Caco-2 (cell line): ENCODE data around the gene NXPH4. TPM values are rescaled to one million over a fixed set of nuclear protein-coding genes. Genes with fewer than 3 reads are reported as not detected.
A peak's percentile ranks its signal among the peaks of the same experiment; 100 is the strongest.

Source experiments
- BruUV-seq: library from RNA; stranded (reverse); fragments of 400-500 nt; replicated peaks from 2 replicates; lab custom pipeline; 2021; lab: Mats Ljungman, UMichigan
- CTCF ChIA-PET: fragments of 300-600 bp; sonication (Branson Sonifier 250); formaldehyde crosslinking; loops from one replicate; lab custom pipeline; 2022; ENCODE audit warnings: antibody characterized with exemption; lab: Charles Lee
- POLR2A ChIA-PET: fragments of 300-600 bp; sonication (Branson Sonifier 250); formaldehyde crosslinking; loops from one replicate; lab custom pipeline; 2022; ENCODE audit warnings: antibody characterized with exemption; lab: Charles Lee
- DNase-seq, 2 experiments: peaks; one replicate each; pipeline versions ENCODE4 v3.0.0 to v3.0.0-alpha.2; 2020 to 2022
- H3K27me3 ChIP-seq: replicated peaks from 2 replicates; pipeline ENCODE4 v1.6.0; 2011; ENCODE audit warnings: low read length; ENCODE audit not compliant: control insufficient read depth, insufficient read depth
- H3K36me3 ChIP-seq: 2 replicates; pipeline ENCODE4 v1.5.1; 2011; ENCODE audit warnings: low read length; ENCODE audit not compliant: control insufficient read depth, insufficient read depth
- H3K4me1 ChIP-seq: fragments of 250-450 bp; sonication (Bioruptor Pico); 2 replicates; pipeline ENCODE4 v1.5.1; 2020; ENCODE audit warnings: mild to moderate bottlenecking
- H3K4me3 ChIP-seq: 2 replicates; pipeline ENCODE4 v1.5.1; 2011; ENCODE audit warnings: low read depth, mild to moderate bottlenecking, control low read depth, low read length
- H3K9me3 ChIP-seq: fragments of 250-450 bp; sonication (Bioruptor Pico); 2 replicates; pipeline ENCODE4 v1.5.1; 2020; ENCODE audit warnings: mild to moderate bottlenecking, moderate library complexity
- H3K27ac Mint-ChIP-seq: one replicate; pipeline ENCODE4 v1.8.0; 2022; ENCODE audit warnings: mixed read lengths; ENCODE audit not compliant: unreplicated experiment
- H3K27me3 Mint-ChIP-seq: one replicate; pipeline ENCODE4 v1.8.0; 2022; ENCODE audit warnings: mixed read lengths; ENCODE audit not compliant: insufficient read depth, unreplicated experiment
- H3K36me3 Mint-ChIP-seq: one replicate; pipeline ENCODE4 v1.8.0; 2022; ENCODE audit warnings: mild to moderate bottlenecking, mixed read lengths; ENCODE audit not compliant: insufficient read depth, unreplicated experiment
- H3K4me1 Mint-ChIP-seq: one replicate; pipeline ENCODE4 v1.8.0; 2022; ENCODE audit warnings: low read depth, mixed read lengths; ENCODE audit not compliant: unreplicated experiment
- H3K4me3 Mint-ChIP-seq: one replicate; pipeline ENCODE4 v1.8.0; 2022; ENCODE audit warnings: mild to moderate bottlenecking, moderate library complexity, mixed read lengths; ENCODE audit not compliant: unreplicated experiment
- H3K9me3 Mint-ChIP-seq: one replicate; pipeline ENCODE4 v1.8.0; 2022; ENCODE audit warnings: mixed read lengths; ENCODE audit not compliant: unreplicated experiment
- CTCF ChIP-seq, 2 experiments: fragments of 200-600 bp in 1 of 2; IDR thresholded peaks; 1 replicate in 1 of 2; 2 replicates in 1 of 2; pipeline versions ENCODE4 v1.5.1 to v1.8.0; 2011 to 2022; ENCODE audit warnings: antibody characterized with exemption in 1 of 2, control low read depth in 1 of 2, inconsistent platforms in 1 of 2, low read depth in 1 of 2, low read length in 1 of 2, mild to moderate bottlenecking in 1 of 2, moderate library complexity in 1 of 2; ENCODE audit not compliant: insufficient read depth in 1 of 2, severe bottlenecking in 1 of 2, unreplicated experiment in 1 of 2
- intact Hi-C: fragments of 100-400 bp; cut with micrococcal nuclease; formaldehyde crosslinking; loops from one replicate; pipeline ENCODE4 v1.10.0; 2022; ENCODE audit not compliant: unreplicated experiment
- total RNA-seq: library from RNA; stranded (reverse); gene quantifications from 2 replicates; pipeline ENCODE4 v1.2.3, GENCODE V29; 2022

The NXPH4 gene
- total RNA-seq, 1 experiment from 2014 or later = 10.0 TPM

- no peaks in the 10 kb centered on the region for H3K9me3 Mint-ChIP-seq
- peaks cover 19% of the 10 kb centered on the region for H3K4me1 ChIP-seq
- H3K9me3 ChIP-seq = no peaks in the 10 kb centered on the region
- H3K27me3 ChIP-seq = peaks cover 9% of the 10 kb centered on the region
- H3K4me3 Mint-ChIP-seq = peak overlapping the region; percentile 74
- peaks cover 7% of the 10 kb centered on the region for H3K27me3 Mint-ChIP-seq
- H3K27ac Mint-ChIP-seq = peak overlapping the region; percentile 46
- DNase-seq = peak; percentile 84 to 91
- TF ChIP-seq CTCF (IDR thresholded peaks at IDR 0.05; ENCODE audit: insufficient read depth in 1 of 2, low read depth in 1 of 2, low read length in 1 of 2, severe bottlenecking in 1 of 2, unreplicated experiment in 1 of 2) = peak; percentile 74 to 84
- ChIA-PET CTCF (interaction anchor here (0.6 to 6.4 kb wide), 27 partner anchors 9 to 494 kb away, joined by 3 to 80 read pairs (median 5); partner anchors contain the start of genes INHBE, NXPH4 and SHMT2), POLR2A (interaction anchor here (0.6 to 1.8 kb wide), 2 partner anchors 13 to 210 kb away, joined by 6 to 16 read pairs; partner anchors contain the start of gene SHMT2)
- intact Hi-C loops = loop anchor here (1.0 kb wide), 1 partner anchor 29 kb away; no protein-coding TSS in a partner anchor
- BruUV-seq = no TSS peak
- peaks cover 37% of the 10 kb centered on the region for H3K36me3 Mint-ChIP-seq
- H3K4me3 ChIP-seq = peak overlapping the region; percentile 57
- peaks cover 32% of the 10 kb centered on the region for H3K4me1 Mint-ChIP-seq
- H3K36me3 ChIP-seq = no peaks in the 10 kb centered on the region
These were observed 26.3 kb downstream of the NXPH4 start for GRCh38 chr12:57242691-57243454.

- H3K4me1 ChIP-seq = peaks cover 19% of the 10 kb centered on the region
- peak overlapping the region; percentile 57 for H3K4me3 ChIP-seq
- BruUV-seq = no TSS peak
- ChIA-PET POLR2A (interaction anchor here (1.8 kb wide), 1 partner anchor 14 kb away, joined by 16 read pairs; the partner anchor contains the start of gene SHMT2), CTCF (interaction anchor here (0.6 to 6.4 kb wide), 24 partner anchors 8 to 493 kb away, joined by 3 to 80 read pairs (median 6); partner anchors contain the start of genes INHBE, NXPH4 and SHMT2)
- peak overlapping the region; percentile 50 for H3K27ac Mint-ChIP-seq
- peaks cover 9% of the 10 kb centered on the region for H3K27me3 ChIP-seq
- H3K4me3 Mint-ChIP-seq = peak overlapping the region; percentile 74
- no peaks in the 10 kb centered on the region for H3K36me3 ChIP-seq
- H3K4me1 Mint-ChIP-seq = peaks cover 28% of the 10 kb centered on the region
- H3K36me3 Mint-ChIP-seq = peaks cover 28% of the 10 kb centered on the region
- H3K27me3 Mint-ChIP-seq = peaks cover 7% of the 10 kb centered on the region
- H3K9me3 ChIP-seq = no peaks in the 10 kb centered on the region
- intact Hi-C loops = loop anchor here (1.0 kb wide), 1 partner anchor 29 kb away; no protein-coding TSS in a partner anchor
- H3K9me3 Mint-ChIP-seq = no peaks in the 10 kb centered on the region
- DNase-seq = peak; percentile 80 to 90
- peak; percentile 66 to 82 for TF ChIP-seq CTCF (IDR thresholded peaks at IDR 0.05; ENCODE audit: insufficient read depth in 1 of 2, low read depth in 1 of 2, low read length in 1 of 2, severe bottlenecking in 1 of 2, unreplicated experiment in 1 of 2)
These were observed 27.1 kb downstream of the NXPH4 start for GRCh38 chr12:57243521-57244311.

- H3K4me3 Mint-ChIP-seq = peak overlapping the region; percentile 74
- CTCF ChIA-PET = interaction anchor here (6.4 kb wide), 1 partner anchor 31 kb away, joined by 80 read pairs; no protein-coding TSS in a partner anchor
- H3K4me1 ChIP-seq = peaks cover 17% of the 10 kb centered on the region
- POLR2A ChIA-PET = no interaction called here
- H3K9me3 Mint-ChIP-seq = no peaks in the 10 kb centered on the region
- DNase-seq = peak in 1 of 2 experiments; percentile 27
- peak overlapping the region; percentile 50 for H3K27ac Mint-ChIP-seq
- H3K27me3 Mint-ChIP-seq = peaks cover 9% of the 10 kb centered on the region
- H3K9me3 ChIP-seq = no peaks in the 10 kb centered on the region
- peaks cover 9% of the 10 kb centered on the region for H3K27me3 ChIP-seq
- no TSS peak for BruUV-seq
- H3K36me3 Mint-ChIP-seq = peaks cover 23% of the 10 kb centered on the region
- no peak for TF ChIP-seq CTCF (IDR thresholded peaks at IDR 0.05; ENCODE audit: insufficient read depth in 1 of 2, low read depth in 1 of 2, low read length in 1 of 2, severe bottlenecking in 1 of 2, unreplicated experiment in 1 of 2)
- intact Hi-C loops = no loop called here
- H3K4me3 ChIP-seq = no peak overlapping the region
- no peaks in the 10 kb centered on the region for H3K36me3 ChIP-seq
- H3K4me1 Mint-ChIP-seq = peaks cover 24% of the 10 kb centered on the region
These were observed 27.7 kb downstream of the NXPH4 start for GRCh38 chr12:57244312-57244696.
